Left ventricle myocardium inferior (tissue), 1 donor: Measurements from ENCODE around the gene IQSEC1. TPM values are rescaled to one million over a fixed set of nuclear protein-coding genes. Genes with fewer than 3 reads are reported as not detected.
"Not testable (repeated sequence)": the region's sequence is repeated elsewhere in the genome, so short reads cannot be mapped to it uniquely, and the experiment has no call there.

ENCODE experiments used
- DNase-seq: peaks from one replicate; pipeline ENCODE4 v3.0.0-alpha.2; 2020
- H3K27ac ChIP-seq: fragments of 200-600 bp; replicated peaks from 2 replicates; pipeline ENCODE4 v1.8.0; 2021
- H3K27me3 ChIP-seq: fragments of 200-600 bp; 2 replicates; pipeline ENCODE4 v1.8.0; 2021; ENCODE audit warnings: low read depth
- H3K36me3 ChIP-seq: fragments of 200-600 bp; 2 replicates; pipeline ENCODE4 v1.8.0; 2021
- H3K4me1 ChIP-seq: fragments of 200-600 bp; 2 replicates; pipeline ENCODE4 v1.8.0; 2021
- H3K4me3 ChIP-seq: fragments of 200-600 bp; 2 replicates; pipeline ENCODE4 v1.8.0; 2021; ENCODE audit warnings: mild to moderate bottlenecking, moderate library complexity
- H3K9me3 ChIP-seq: fragments of 200-600 bp; replicated peaks from 2 replicates; pipeline ENCODE4 v1.8.0; 2021
- intact Hi-C: fragments of 100-400 bp; cut with micrococcal nuclease; formaldehyde crosslinking; loops from one replicate; pipeline ENCODE4 v1.11.0; 2022
- total RNA-seq: library from RNA; stranded (reverse); fragmentation: NEBNext Ultra II Directional; extraction: Animal tissue kit (Norgen Biotek cat#: 25700); gene quantifications from one replicate; pipeline ENCODE4 v1.2.1, GENCODE V29; 2021
- TF ChIP-seq, protein P1 (sequence below): fragments of 200-600 bp; IDR thresholded peaks from 2 replicates; pipeline ENCODE4 v1.8.0; 2021; ENCODE audit warnings: antibody characterized with exemption, mild to moderate bottlenecking, borderline replicate concordance
- donor health status: DM: no; HTN: yes; CAD: no; lungs with severe emphysema.

IQSEC1 gene
- total RNA-seq, 1 donor from 2014 or later: 78.6 TPM

DNA sequence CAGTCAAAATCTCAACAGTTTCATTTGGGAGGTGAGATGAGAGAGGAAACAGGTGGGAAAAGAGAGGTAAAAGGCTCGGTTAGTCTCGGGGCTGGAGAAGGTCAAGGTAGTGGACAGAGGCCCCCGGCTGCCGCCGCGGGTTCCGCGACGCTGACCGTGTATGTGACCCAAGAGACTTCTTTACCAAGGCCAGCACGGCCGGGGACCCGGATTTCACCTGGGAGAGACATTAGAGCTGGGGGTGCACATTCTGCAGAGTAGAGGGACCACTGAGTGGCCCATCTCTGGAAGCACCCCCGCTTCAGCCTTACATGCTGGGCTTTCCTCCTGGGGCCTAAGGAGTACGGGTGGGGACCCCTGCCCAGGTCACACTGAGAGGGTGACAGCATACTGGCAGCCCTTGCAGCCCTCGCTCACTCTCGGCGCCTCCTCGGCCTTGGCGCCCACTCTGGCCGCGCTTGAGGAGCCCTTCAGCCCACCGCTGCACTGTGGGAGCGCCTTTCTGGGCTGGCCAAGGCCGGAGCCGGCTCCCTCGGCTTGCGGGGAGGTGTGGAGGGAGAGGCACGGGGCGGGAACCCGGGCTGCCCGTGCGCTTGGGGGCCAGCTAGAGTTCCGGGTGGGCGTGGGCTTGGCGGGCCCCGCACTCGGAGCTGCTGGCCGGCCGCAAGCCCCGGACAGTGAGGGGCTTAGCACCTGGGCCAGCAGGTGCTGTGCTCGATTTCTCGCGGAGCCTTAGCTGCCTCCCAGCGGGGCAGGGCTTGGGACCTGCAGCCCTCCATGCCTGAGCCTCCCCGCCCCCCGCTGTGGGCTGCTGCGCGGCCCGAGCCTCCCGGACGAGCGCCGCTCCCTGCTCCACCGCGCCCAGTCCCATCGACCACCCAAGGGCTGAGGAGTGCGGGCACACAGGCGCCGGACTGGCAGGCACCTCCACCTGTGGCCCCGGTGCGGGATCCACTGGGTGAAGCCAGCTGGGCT, 190.6 kb downstream of the IQSEC1 start:
- H3K27me3 ChIP-seq: peaks cover 5% of the 10 kb centered on the region
- TF ChIP-seq, protein P1, sequence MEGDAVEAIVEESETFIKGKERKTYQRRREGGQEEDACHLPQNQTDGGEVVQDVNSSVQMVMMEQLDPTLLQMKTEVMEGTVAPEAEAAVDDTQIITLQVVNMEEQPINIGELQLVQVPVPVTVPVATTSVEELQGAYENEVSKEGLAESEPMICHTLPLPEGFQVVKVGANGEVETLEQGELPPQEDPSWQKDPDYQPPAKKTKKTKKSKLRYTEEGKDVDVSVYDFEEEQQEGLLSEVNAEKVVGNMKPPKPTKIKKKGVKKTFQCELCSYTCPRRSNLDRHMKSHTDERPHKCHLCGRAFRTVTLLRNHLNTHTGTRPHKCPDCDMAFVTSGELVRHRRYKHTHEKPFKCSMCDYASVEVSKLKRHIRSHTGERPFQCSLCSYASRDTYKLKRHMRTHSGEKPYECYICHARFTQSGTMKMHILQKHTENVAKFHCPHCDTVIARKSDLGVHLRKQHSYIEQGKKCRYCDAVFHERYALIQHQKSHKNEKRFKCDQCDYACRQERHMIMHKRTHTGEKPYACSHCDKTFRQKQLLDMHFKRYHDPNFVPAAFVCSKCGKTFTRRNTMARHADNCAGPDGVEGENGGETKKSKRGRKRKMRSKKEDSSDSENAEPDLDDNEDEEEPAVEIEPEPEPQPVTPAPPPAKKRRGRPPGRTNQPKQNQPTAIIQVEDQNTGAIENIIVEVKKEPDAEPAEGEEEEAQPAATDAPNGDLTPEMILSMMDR: no peak
- H3K4me1 ChIP-seq: peaks cover 13% of the 10 kb centered on the region
- H3K9me3 ChIP-seq: no peaks in the 10 kb centered on the region
- no peak overlapping the region for H3K4me3 ChIP-seq
- no peak for DNase-seq
- intact Hi-C loops: no loop called here
- no peaks in the 10 kb centered on the region for H3K36me3 ChIP-seq
- H3K27ac ChIP-seq: no peak overlapping the region

DNA sequence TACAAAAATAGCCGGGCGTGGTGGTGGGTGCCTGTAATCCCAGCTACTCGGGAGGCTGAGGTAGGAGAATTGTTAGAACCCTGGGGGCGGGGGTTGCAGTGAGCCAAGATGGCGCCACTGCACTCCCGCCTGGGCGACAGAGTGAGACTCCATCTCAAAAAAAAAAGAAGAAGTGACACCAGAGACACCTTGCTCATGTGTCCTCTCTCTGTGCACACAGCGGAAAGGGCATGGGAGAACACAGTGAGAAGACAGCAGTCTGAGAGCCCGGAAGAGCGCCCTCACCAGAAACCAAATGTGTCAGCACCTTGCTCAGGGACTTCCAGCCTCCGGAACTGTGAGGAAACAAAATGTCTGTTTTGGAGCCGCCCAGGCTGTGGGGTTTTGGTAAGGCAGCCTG, 191.4 kb downstream of the IQSEC1 start:
- H3K27me3 ChIP-seq, H3K4me3 ChIP-seq, DNase-seq, H3K9me3 ChIP-seq, H3K36me3 ChIP-seq, H3K27ac ChIP-seq, intact Hi-C loops: not testable (repeated sequence)
- H3K4me1 ChIP-seq: peaks cover 13% of the 10 kb centered on the region

DNA sequence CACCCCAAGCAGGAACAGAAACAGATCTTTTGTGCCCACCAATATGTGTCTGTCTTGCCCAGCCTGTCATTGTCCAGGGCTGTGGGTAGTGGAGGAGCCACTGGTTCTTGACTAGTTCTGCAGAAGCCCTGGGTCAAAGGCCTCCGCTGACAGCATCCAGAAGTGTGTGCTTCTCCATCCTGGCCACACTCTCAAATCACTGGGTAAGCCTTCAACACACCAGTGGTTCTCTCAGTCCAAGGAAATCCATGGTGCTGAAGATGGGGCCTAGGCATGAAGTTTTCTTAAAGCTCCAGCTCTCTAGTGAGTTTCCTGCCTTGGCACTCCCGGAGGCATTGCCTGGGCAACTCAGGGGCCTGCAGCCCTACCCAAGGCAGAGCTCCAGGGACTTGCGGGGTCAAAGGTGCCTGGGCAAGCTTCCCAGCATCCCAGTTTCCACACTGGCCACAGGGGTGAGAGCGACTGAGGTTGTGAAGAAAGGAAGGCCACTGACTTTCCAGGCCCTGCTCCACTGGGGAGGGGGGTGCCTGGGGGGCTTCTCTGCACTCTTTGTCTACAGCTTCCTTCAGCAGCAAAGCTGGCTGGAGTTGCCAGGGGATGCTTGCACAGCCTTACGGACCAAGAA, 193.9 kb downstream of the IQSEC1 start:
- Histone ChIP-seq H3K4me3 (no peak overlapping the region), H3K36me3 (no peaks in the 10 kb centered on the region), H3K27me3 (peaks cover 14% of the 10 kb centered on the region), H3K27ac (no peak overlapping the region), H3K4me1 (peaks cover 20% of the 10 kb centered on the region), H3K9me3 (no peaks in the 10 kb centered on the region)
- intact Hi-C loops: no loop called here
- TF ChIP-seq, protein P1: no peak
- DNase-seq: no peak

DNA sequence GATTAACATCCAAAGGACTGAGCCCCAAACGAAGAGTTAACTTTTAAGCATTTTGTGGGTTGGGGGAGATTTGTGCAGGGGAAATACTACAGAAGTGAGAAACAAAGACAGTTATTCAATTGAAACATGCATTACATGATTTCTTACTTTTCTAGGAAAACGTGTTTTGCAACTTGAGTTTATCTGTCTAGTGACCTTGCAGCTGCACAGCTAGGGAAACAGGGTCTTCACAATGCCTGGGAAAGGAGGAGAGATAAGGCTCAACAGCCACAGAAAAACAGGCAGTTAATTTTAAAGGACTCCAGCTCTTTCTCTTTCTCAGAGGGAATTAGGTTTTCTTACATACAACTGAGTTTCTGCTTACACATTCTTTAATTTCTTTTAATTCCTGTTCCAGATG, 194.5 kb downstream of the IQSEC1 start:
- H3K27ac ChIP-seq, DNase-seq, H3K36me3 ChIP-seq, intact Hi-C loops, H3K4me3 ChIP-seq, H3K9me3 ChIP-seq: not testable (repeated sequence)
- H3K4me1 ChIP-seq: peaks cover 14% of the 10 kb centered on the region
- H3K27me3 ChIP-seq: peaks cover 14% of the 10 kb centered on the region

DNA sequence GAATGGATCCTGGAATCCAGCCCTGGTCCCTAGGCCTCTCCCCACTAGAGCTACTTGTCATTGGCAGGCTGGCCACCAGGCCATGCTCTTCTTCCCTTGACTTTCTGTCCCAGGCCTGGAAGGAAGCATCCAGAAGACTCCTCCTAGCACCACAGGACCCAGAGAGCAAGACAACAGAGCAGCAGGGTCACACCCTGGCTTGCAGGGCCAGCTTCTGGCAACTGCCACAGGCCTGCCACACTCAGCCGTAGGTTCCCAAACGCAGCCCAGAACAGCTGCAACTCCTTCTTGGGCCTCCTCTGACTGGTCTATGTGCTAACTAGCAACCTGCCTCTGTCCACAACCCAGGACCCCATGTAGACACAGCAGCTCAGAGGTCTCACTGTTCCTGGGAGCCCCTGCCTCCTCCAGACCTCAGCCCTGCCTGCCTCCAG, 195.1 kb downstream of the IQSEC1 start:
- DNase-seq: no peak
- peaks cover 14% of the 10 kb centered on the region for H3K27me3 ChIP-seq
- no peak overlapping the region for H3K27ac ChIP-seq
- no peaks in the 10 kb centered on the region for H3K36me3 ChIP-seq
- peaks cover 12% of the 10 kb centered on the region for H3K4me1 ChIP-seq
- no peak overlapping the region for H3K4me3 ChIP-seq
- intact Hi-C loops: no loop called here
- TF ChIP-seq, protein P1: no peak
- no peaks in the 10 kb centered on the region for H3K9me3 ChIP-seq

DNA sequence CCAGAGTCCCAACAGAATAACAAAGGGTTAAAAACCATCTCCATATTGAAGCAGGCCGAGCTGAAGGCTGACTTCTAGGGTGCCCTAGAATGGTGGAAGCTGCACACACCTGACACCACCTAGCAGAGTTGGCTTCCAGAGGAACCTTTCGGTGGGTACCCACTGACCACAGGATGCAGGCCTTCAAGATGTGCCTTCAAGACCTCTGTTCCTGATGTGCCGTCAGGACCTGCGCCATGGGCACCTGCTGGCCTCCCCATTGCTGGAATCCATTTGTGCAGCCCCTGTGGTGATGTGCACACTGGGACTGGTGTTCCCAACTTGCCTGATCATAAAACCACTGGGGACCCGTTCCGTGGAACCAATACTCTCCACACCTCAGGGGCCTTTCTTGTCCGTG, 196.2 kb downstream of the IQSEC1 start:
- Histone ChIP-seq H3K9me3 (no peaks in the 10 kb centered on the region), H3K4me1 (peaks cover 12% of the 10 kb centered on the region), H3K4me3 (no peak overlapping the region), H3K36me3 (no peaks in the 10 kb centered on the region), H3K27ac (no peak overlapping the region), H3K27me3 (peaks cover 14% of the 10 kb centered on the region)
- intact Hi-C loops: no loop called here
- TF ChIP-seq, protein P1: no peak
- DNase-seq: no peak
